Hepatocyte (in vitro differentiated cells): ENCODE results near the gene PSMB4. TPM values are rescaled to one million over a fixed set of nuclear protein-coding genes. Genes with fewer than 3 reads are reported as not detected.

Experiments
- DNase-seq: peaks from one replicate; pipeline ENCODE4 v3.0.0-alpha.2; 2016; ENCODE audit warnings: low spot score
- H2AFZ ChIP-seq: fragments of 200-600 bp; sonication (generic); 2 replicates; pipeline ENCODE4 v1.6.0; 2016; ENCODE audit warnings: antibody characterized with exemption, mild to moderate bottlenecking
- H3K27ac ChIP-seq: fragments of 200-600 bp; sonication (generic); 2 replicates; pipeline ENCODE4 v1.5.1; 2016; ENCODE audit warnings: mild to moderate bottlenecking
- H3K27me3 ChIP-seq: fragments of 200-600 bp; sonication (generic); 2 replicates; pipeline ENCODE4 v1.6.1; 2016
- H3K36me3 ChIP-seq: fragments of 200-600 bp; sonication (generic); replicated peaks from 2 replicates; pipeline ENCODE4 v1.5.1; 2016; ENCODE audit warnings: low read depth; ENCODE audit not compliant: insufficient read depth
- H3K4me1 ChIP-seq: fragments of 200-600 bp; sonication (generic); 2 replicates; pipeline ENCODE4 v1.5.1; 2016; ENCODE audit warnings: mild to moderate bottlenecking, moderate library complexity; ENCODE audit not compliant: insufficient read depth
- H3K4me2 ChIP-seq: fragments of 200-600 bp; sonication (generic); 2 replicates; pipeline ENCODE4 v1.6.0; 2016
- H3K4me3 ChIP-seq: fragments of 200-600 bp; sonication (generic); 2 replicates; pipeline ENCODE4 v1.5.1; 2016; ENCODE audit warnings: mild to moderate bottlenecking
- H3K79me2 ChIP-seq: fragments of 200-600 bp; sonication (generic); 2 replicates; pipeline ENCODE4 v1.6.0; 2017; ENCODE audit warnings: mild to moderate bottlenecking
- H3K9me2 ChIP-seq: fragments of 200-600 bp; sonication (generic); replicated peaks from 2 replicates; pipeline ENCODE4 v1.6.0; 2017; ENCODE audit warnings: mild to moderate bottlenecking; ENCODE audit not compliant: insufficient read depth
- H3K9me3 ChIP-seq: fragments of 200-600 bp; sonication (generic); 2 replicates; pipeline ENCODE4 v1.5.1; 2016; ENCODE audit warnings: low read depth, mild to moderate bottlenecking
- H4K20me1 ChIP-seq: fragments of 200-600 bp; sonication (generic); 2 replicates; pipeline ENCODE4 v1.6.0; 2016; ENCODE audit warnings: mild to moderate bottlenecking; ENCODE audit not compliant: insufficient read depth, poor library complexity, severe bottlenecking
- CTCF ChIP-seq: fragments of 200-600 bp; sonication (generic); IDR thresholded peaks from 2 replicates; pipeline ENCODE4 v1.5.1; 2016; ENCODE audit warnings: antibody characterized with exemption, mild to moderate bottlenecking; ENCODE audit not compliant: poor library complexity
- EZH2 ChIP-seq: fragments of 200-600 bp; sonication (generic); IDR thresholded peaks from 2 replicates; pipeline ENCODE4 v1.6.1; 2016; ENCODE audit warnings: antibody characterized with exemption, mild to moderate bottlenecking, borderline replicate concordance
- EZH2phosphoT487 ChIP-seq: fragments of 200-600 bp; sonication (generic); IDR thresholded peaks from one replicate; pipeline ENCODE4 v1.6.1; 2018; ENCODE audit warnings: antibody characterized with exemption, mild to moderate bottlenecking, low read depth, moderate library complexity; ENCODE audit not compliant: unreplicated experiment, severe bottlenecking
- WGBS: methylation state at CpG from one replicate; pipeline ENCODE4 v1.1.6; 2016; ENCODE audit warnings: low lambda C conversion rate; ENCODE audit errors: missing lambda C conversion rate; 5-methylcytosine and 5-hydroxymethylcytosine counted together
- polyA plus RNA-seq: library from polyadenylated mRNA; unstranded; fragments of >200 nt; fragmentation: Nextera tagmentation; extraction: Ambion mirVana; gene quantifications from 2 replicates; pipeline ENCODE4 v1.2.1, GENCODE V29; 2016
- total RNA-seq: library from RNA; depleted of rRNA; stranded (reverse); fragments of >200 nt; gene quantifications from 2 replicates; pipeline ENCODE4 v1.2.3, GENCODE V29; 2014

The PSMB4 gene
- total and polyA plus RNA-seq, 2 experiments from 2014 or later: 71.4 to 240 TPM

DNA sequence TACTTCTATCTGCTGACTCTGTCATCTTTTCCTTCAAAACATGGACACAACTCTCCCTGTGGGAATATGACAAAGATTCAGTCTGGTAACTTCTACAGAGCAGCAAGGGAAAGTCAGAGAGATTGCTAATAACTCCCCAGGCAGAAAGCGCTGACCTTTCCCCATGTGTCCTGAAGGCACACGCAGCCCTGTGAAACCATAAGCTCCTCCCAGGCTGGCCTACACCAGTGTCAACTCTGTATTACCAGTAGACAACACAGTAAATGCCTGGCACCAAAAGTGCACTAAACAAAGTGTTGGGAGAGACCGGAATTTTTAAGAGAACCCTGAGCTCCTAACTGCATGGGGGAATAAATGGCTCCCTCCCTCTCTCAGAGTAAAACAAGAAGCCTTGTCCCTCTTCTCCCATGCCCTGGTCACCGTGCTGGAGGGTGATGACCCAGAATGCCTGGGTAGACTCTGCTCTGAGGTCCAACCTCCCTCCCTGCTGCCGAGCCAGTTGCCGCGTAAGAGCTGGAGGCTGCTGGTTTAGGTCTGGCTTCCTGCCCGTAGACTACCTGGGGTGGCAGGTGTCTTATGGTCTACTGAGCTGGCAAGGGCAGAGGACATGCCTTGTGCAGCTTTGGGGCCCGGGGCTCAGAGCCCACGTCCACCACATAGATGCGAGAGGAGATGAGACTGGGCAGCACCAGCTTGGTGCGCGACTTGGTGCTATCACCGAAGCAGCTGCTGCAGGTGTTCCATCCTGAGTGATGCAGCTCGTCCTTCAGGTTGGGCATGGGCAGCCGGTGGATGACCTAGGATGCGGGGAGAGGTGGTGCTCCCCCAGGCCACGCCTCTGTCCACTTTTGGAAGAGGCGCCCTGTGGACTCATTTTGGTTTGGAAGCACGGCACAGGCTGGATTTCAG, 30.7 kb upstream of the PSMB4 start:
- no peak overlapping the region for H2AFZ ChIP-seq
- peaks cover 31% of the 10 kb centered on the region for H3K4me1 ChIP-seq
- H3K4me2 ChIP-seq: no peak overlapping the region
- DNase-seq: no peak
- H4K20me1 ChIP-seq: no peaks in the 10 kb centered on the region
- no peaks in the 10 kb centered on the region for H3K9me2 ChIP-seq
- H3K27me3 ChIP-seq: no peaks in the 10 kb centered on the region
- no peak overlapping the region for H3K4me3 ChIP-seq
- H3K9me3 ChIP-seq: no peaks in the 10 kb centered on the region
- TF ChIP-seq EZH2 (no peak), EZH2phosphoT487 (no peak), CTCF (no peak)
- peaks cover 11% of the 10 kb centered on the region for H3K79me2 ChIP-seq
- H3K36me3 ChIP-seq: no peaks in the 10 kb centered on the region
- 93% methylated on average over 20 of the region's 20 CpGs for WGBS
- H3K27ac ChIP-seq: no peak overlapping the region

GRCh38 chr1:151369302-151369610, 30.1 kb upstream of the PSMB4 start:
- no peak overlapping the region for H3K27ac ChIP-seq
- H3K9me3 ChIP-seq: no peaks in the 10 kb centered on the region
- no peaks in the 10 kb centered on the region for H3K27me3 ChIP-seq
- H3K9me2 ChIP-seq: no peaks in the 10 kb centered on the region
- H3K4me1 ChIP-seq: peaks cover 31% of the 10 kb centered on the region
- DNase-seq: no peak
- peaks cover 11% of the 10 kb centered on the region for H3K79me2 ChIP-seq
- no peak for TF ChIP-seq CTCF
- TF ChIP-seq EZH2phosphoT487: no peak
- no peak for TF ChIP-seq EZH2
- H2AFZ ChIP-seq: no peak overlapping the region
- H3K4me2 ChIP-seq: no peak overlapping the region
- no peaks in the 10 kb centered on the region for H3K36me3 ChIP-seq
- no peak overlapping the region for H3K4me3 ChIP-seq
- 91% methylated on average over 7 of the region's 7 CpGs for WGBS
- no peaks in the 10 kb centered on the region for H4K20me1 ChIP-seq

- Histone ChIP-seq H3K9me3 (no peaks in the 10 kb centered on the region), H3K4me1 (peaks cover 31% of the 10 kb centered on the region), H3K79me2 (peaks cover 11% of the 10 kb centered on the region), H2AFZ (no peak overlapping the region), H3K4me3 (no peak overlapping the region), H3K27ac (no peak overlapping the region), H3K36me3 (no peaks in the 10 kb centered on the region), H3K4me2 (no peak overlapping the region), H3K27me3 (no peaks in the 10 kb centered on the region), H3K9me2 (no peaks in the 10 kb centered on the region), H4K20me1 (no peaks in the 10 kb centered on the region)
- no peak for DNase-seq
- 92% methylated on average over 15 of the region's 15 CpGs for WGBS
- no peak for TF ChIP-seq EZH2
- TF ChIP-seq EZH2phosphoT487: no peak
- no peak for TF ChIP-seq CTCF
Observed at GRCh38 chr1:151369621-151370048, 29.7 kb upstream of the PSMB4 start.
